Spinal cord (tissue), 10 donors: Measurements from ENCODE around the gene EGFL7. TPM values are rescaled to one million over a fixed set of nuclear protein-coding genes. Genes with fewer than 3 reads are reported as not detected.

Experiments used
- DNase-seq, 6 donors: peaks; one replicate each; pipeline versions ENCODE4 v3.0.0 to v3.0.0-alpha.2; 2013 to 2015; ENCODE audit warnings: low spot score in 6 of 6, low read depth in 4 of 6
- H3K27ac ChIP-seq: one replicate; pipeline ENCODE4 v1.5.1; 2013; ENCODE audit warnings: low read depth, low read length, control low read depth
- H3K27me3 ChIP-seq: one replicate; pipeline ENCODE4 v1.6.1; 2013; ENCODE audit warnings: low read length; ENCODE audit not compliant: control insufficient read depth, insufficient read depth
- H3K36me3 ChIP-seq: one replicate; pipeline ENCODE4 v1.6.1; 2013; ENCODE audit warnings: low read length; ENCODE audit not compliant: control insufficient read depth, insufficient read depth
- H3K4me1 ChIP-seq: one replicate; pipeline ENCODE4 v1.6.1; 2013; ENCODE audit warnings: low read length; ENCODE audit not compliant: control insufficient read depth, insufficient read depth
- H3K4me3 ChIP-seq: one replicate; pipeline ENCODE4 v1.5.1; 2013; ENCODE audit warnings: low read depth, low read length, control low read depth
- H3K9me3 ChIP-seq: one replicate; pipeline ENCODE4 v1.6.1; 2013; ENCODE audit warnings: low read length; ENCODE audit not compliant: control insufficient read depth, insufficient read depth
- WGBS: methylation state at CpG from one replicate; pipeline ENCODE4 v1.1.5; 2013; ENCODE audit warnings: missing lambda C conversion rate; ENCODE audit not compliant: insufficient coverage; 5-methylcytosine and 5-hydroxymethylcytosine counted together
- polyA plus RNA-seq, 2 donors: library from polyadenylated mRNA; unstranded; fragments of 120-200 nt; gene quantifications; one replicate each; pipeline ENCODE4 v1.2.1, GENCODE V29; 2013; ENCODE audit not compliant: insufficient read length in 2 of 2
- total RNA-seq, 2 donors: library from RNA; depleted of rRNA in 1 of 2; stranded (reverse); fragments of 120-200 nt in 1 of 2; fragments of >200 nt in 1 of 2; gene quantifications; one replicate each; pipeline versions ENCODE4 v1.2.3 to v1.2.4, GENCODE V29; 2013 to 2014
- donor health status: healthy.

Gene EGFL7
- total and polyA plus RNA-seq, 4 donors, result 21.9 to 93.5 (median 52.1) TPM

GRCh38 chr9:136673088-136673974 lies 10.6 kb downstream of the EGFL7 start:
- no peak for DNase-seq
- H3K27ac ChIP-seq, result no peak overlapping the region
- H3K36me3 ChIP-seq, result peaks cover 84% of the 10 kb centered on the region
- WGBS, result 69% methylated on average over 22 of the region's 35 CpGs
- H3K4me3 ChIP-seq, result no peak overlapping the region
- no peaks in the 10 kb centered on the region for H3K9me3 ChIP-seq
- H3K27me3 ChIP-seq, result no peaks in the 10 kb centered on the region
- peaks cover 3% of the 10 kb centered on the region for H3K4me1 ChIP-seq

- WGBS, result 91% methylated on average over 21 of the region's 26 CpGs
- no peak overlapping the region for H3K4me3 ChIP-seq
- H3K27ac ChIP-seq, result no peak overlapping the region
Measured at GRCh38 chr9:136673975-136674785, 11.5 kb downstream of the EGFL7 start.

GRCh38 chr9:136674786-136675349 lies 12.2 kb downstream of the EGFL7 start:
- WGBS, result 78% methylated on average over 7 of the region's 11 CpGs
- Histone ChIP-seq H3K4me3 (no peak overlapping the region), H3K36me3 (peaks cover 68% of the 10 kb centered on the region), H3K9me3 (no peaks in the 10 kb centered on the region), H3K27me3 (no peaks in the 10 kb centered on the region), H3K27ac (no peak overlapping the region), H3K4me1 (peaks cover 11% of the 10 kb centered on the region)
- DNase-seq, result no peak

More at GRCh38 chr9:136673975-136674785, 11.5 kb downstream of the EGFL7 start:
- Histone ChIP-seq H3K4me1 (peaks cover 7% of the 10 kb centered on the region), H3K36me3 (peaks cover 75% of the 10 kb centered on the region), H3K9me3 (no peaks in the 10 kb centered on the region), H3K27me3 (no peaks in the 10 kb centered on the region)
- DNase-seq, result no peak

- 95% methylated on average over 12 of the region's 16 CpGs for WGBS
- H3K4me1 ChIP-seq, result peaks cover 10% of the 10 kb centered on the region
- no peak overlapping the region for H3K4me3 ChIP-seq
- no peak for DNase-seq
- no peaks in the 10 kb centered on the region for H3K27me3 ChIP-seq
- no peaks in the 10 kb centered on the region for H3K9me3 ChIP-seq
- no peak overlapping the region for H3K27ac ChIP-seq
- peaks cover 60% of the 10 kb centered on the region for H3K36me3 ChIP-seq
Measured at GRCh38 chr9:136675477-136676296, 13.0 kb downstream of the EGFL7 start.

GRCh38 chr9:136676297-136676794 lies 13.6 kb downstream of the EGFL7 start:
- H3K27ac ChIP-seq, result no peak overlapping the region
- peaks cover 58% of the 10 kb centered on the region for H3K36me3 ChIP-seq
- peaks cover 10% of the 10 kb centered on the region for H3K4me1 ChIP-seq
- DNase-seq, result no peak
- H3K4me3 ChIP-seq, result no peak overlapping the region
- H3K9me3 ChIP-seq, result no peaks in the 10 kb centered on the region
- no peaks in the 10 kb centered on the region for H3K27me3 ChIP-seq
- 95% methylated on average over 13 of the region's 13 CpGs for WGBS

GRCh38 chr9:136676920-136677686 lies 14.4 kb downstream of the EGFL7 start:
- 86% methylated on average over 39 of the region's 46 CpGs for WGBS
- no peak for DNase-seq
- no peaks in the 10 kb centered on the region for H3K27me3 ChIP-seq
- peaks cover 51% of the 10 kb centered on the region for H3K36me3 ChIP-seq
- H3K4me1 ChIP-seq, result peaks cover 10% of the 10 kb centered on the region
- H3K27ac ChIP-seq, result no peak overlapping the region
- no peak overlapping the region for H3K4me3 ChIP-seq
- no peaks in the 10 kb centered on the region for H3K9me3 ChIP-seq

GRCh38 chr9:136678034-136678433 lies 15.3 kb downstream of the EGFL7 start:
- no peak for DNase-seq
- H3K4me3 ChIP-seq, result no peak overlapping the region

GRCh38 chr9:136678624-136679023 lies 15.9 kb downstream of the EGFL7 start:
- no peaks in the 10 kb centered on the region for H3K9me3 ChIP-seq

More at GRCh38 chr9:136678034-136678433, 15.3 kb downstream of the EGFL7 start:
- H3K27me3 ChIP-seq, result no peaks in the 10 kb centered on the region
- H3K4me1 ChIP-seq, result peaks cover 10% of the 10 kb centered on the region
- peaks cover 42% of the 10 kb centered on the region for H3K36me3 ChIP-seq
- no peaks in the 10 kb centered on the region for H3K9me3 ChIP-seq
- WGBS, result 91% methylated on average over 15 of the region's 15 CpGs
- H3K27ac ChIP-seq, result no peak overlapping the region

More at GRCh38 chr9:136678624-136679023, 15.9 kb downstream of the EGFL7 start:
- H3K4me3 ChIP-seq, result no peak overlapping the region
- no peaks in the 10 kb centered on the region for H3K27me3 ChIP-seq
- H3K4me1 ChIP-seq, result peaks cover 10% of the 10 kb centered on the region
- H3K27ac ChIP-seq, result no peak overlapping the region
- no peak for DNase-seq
- WGBS, result 88% methylated on average over 5 of the region's 6 CpGs
- peaks cover 39% of the 10 kb centered on the region for H3K36me3 ChIP-seq
